HepG2 (cell line): ENCODE measurements around the gene PKLR. TPM values are rescaled to one million over a fixed set of nuclear protein-coding genes. Genes with fewer than 3 reads are reported as not detected.

Experiments
- ATAC-seq: fragments of 200-7000 bp; cut with Tn5 transposase; 3 replicates; pipeline ENCODE4 v1.9.1; 2020; ENCODE audit warnings: mild to moderate bottlenecking, moderate library complexity
- BruUV-seq: library from RNA; stranded (reverse); fragments of 400-500 nt; replicated peaks from 2 replicates; lab custom pipeline; 2021; lab: Mats Ljungman, UMichigan
- CTCF ChIA-PET: fragments of 300-600 bp; formaldehyde crosslinking; extraction: SDS; loops from one replicate; lab custom pipeline; 2021; ENCODE audit warnings: low total read pairs, inconsistent platforms, low intra/inter-chr PET ratio; lab: Yijun Ruan, JAX
- POLR2A ChIA-PET: fragments of 350-600 bp; sonication (Branson Sonifier 250); formaldehyde crosslinking; loops from one replicate; lab custom pipeline; 2020; ENCODE audit warnings: antibody characterized with exemption, inconsistent platforms; lab: Yijun Ruan, JAX
- DNase-seq: peaks from one replicate; pipeline ENCODE4 v3.0.0-alpha.2; 2015; ENCODE audit warnings: low spot score
- FAIRE-seq: peaks from 3 replicates; lab custom pipeline; 2011; peaks lifted over from hg19 to GRCh38; lab: Jason Lieb, UNC
- H2AFZ ChIP-seq: one replicate; pipeline ENCODE4 v1.6.1; 2011; ENCODE audit warnings: low read length, inconsistent platforms
- H3K27ac ChIP-seq: fragments of 300-600 bp; 3 replicates; pipeline ENCODE4 v1.8.0; 2011; ENCODE audit warnings: mixed run types, mild to moderate bottlenecking, mixed read lengths, low read length, inconsistent platforms; ENCODE audit not compliant: insufficient read depth; ENCODE audit errors: extremely low read length
- H3K27me3 ChIP-seq, 2 experiments: fragments of 200-600 bp in 1 of 2; 2 replicates in 1 of 2; 3 replicates in 1 of 2; pipeline versions ENCODE4 v1.6.0 to v1.8.0; 2011; ENCODE audit warnings: low read length in 2 of 2, mild to moderate bottlenecking in 2 of 2, moderate library complexity in 2 of 2, inconsistent platforms in 1 of 2; ENCODE audit not compliant: insufficient read depth in 2 of 2, control insufficient read depth in 1 of 2
- H3K36me3 ChIP-seq, 2 experiments: fragments of 200-600 bp in 1 of 2; replicated peaks in 1 of 2; 2 replicates in 1 of 2; 3 replicates in 1 of 2; pipeline versions ENCODE4 v1.5.1 to v1.8.0; 2011; ENCODE audit warnings: low read length in 2 of 2, inconsistent platforms in 1 of 2; ENCODE audit not compliant: insufficient read depth in 2 of 2, control insufficient read depth in 1 of 2
- H3K4me1 ChIP-seq: 2 replicates; pipeline ENCODE4 v1.5.1; 2012; ENCODE audit warnings: low read length, inconsistent platforms; ENCODE audit not compliant: insufficient read depth
- H3K4me2 ChIP-seq: 2 replicates; pipeline ENCODE4 v1.6.0; 2011; ENCODE audit warnings: low read depth, low read length, inconsistent platforms
- H3K4me3 ChIP-seq, 3 experiments: fragments of 200-600 bp in 1 of 3; sonication (generic), shearing (Covaris generic) in 1 of 3; replicated peaks in 1 of 3; 2 replicates each; pipeline ENCODE4 v1.5.1; 2011 to 2016; ENCODE audit warnings: low read length in 3 of 3, inconsistent platforms in 2 of 3, low read depth in 2 of 3, mild to moderate bottlenecking in 2 of 3, control low read depth in 1 of 3, mixed read lengths in 1 of 3; ENCODE audit not compliant: insufficient read depth in 1 of 3
- H3K79me2 ChIP-seq: one replicate; pipeline ENCODE4 v1.6.1; 2011; ENCODE audit warnings: low read length, inconsistent platforms; ENCODE audit not compliant: insufficient read depth
- H3K9ac ChIP-seq: 2 replicates; pipeline ENCODE4 v1.6.0; 2011; ENCODE audit warnings: mild to moderate bottlenecking, low read depth, low read length, inconsistent platforms; ENCODE audit not compliant: insufficient read depth
- H3K9me3 ChIP-seq: 2 replicates; pipeline ENCODE4 v1.5.1; 2012; ENCODE audit warnings: mild to moderate bottlenecking, low read length
- H4K20me1 ChIP-seq: 2 replicates; pipeline ENCODE4 v1.6.0; 2011; ENCODE audit warnings: inconsistent platforms, mild to moderate bottlenecking, low read length, moderate library complexity; ENCODE audit not compliant: insufficient read depth
- ARNTL ChIP-seq: sonication (generic); formaldehyde crosslinking; IDR thresholded peaks from 2 replicates; pipeline ENCODE4 v1.4.0; 2020; ENCODE audit warnings: mild to moderate bottlenecking, missing genetic modification reagents
- BORCS8-MEF2B ChIP-seq: sonication (generic); formaldehyde crosslinking; IDR thresholded peaks from 2 replicates; pipeline ENCODE4 v1.8.0; 2022; ENCODE audit warnings: mild to moderate bottlenecking, missing genetic modification reagents
- CC2D1A ChIP-seq: sonication (generic); formaldehyde crosslinking; IDR thresholded peaks from 2 replicates; pipeline ENCODE4 v1.8.1; 2023; ENCODE audit warnings: mild to moderate bottlenecking, missing genetic modification reagents
- CTCF ChIP-seq: sonication (generic); formaldehyde crosslinking; IDR thresholded peaks from 2 replicates; pipeline ENCODE4 v1.5.0; 2020; ENCODE audit warnings: mild to moderate bottlenecking, missing genetic modification reagents, moderate library complexity
- GATAD2A ChIP-seq: IDR thresholded peaks from 2 replicates; pipeline ENCODE4 v1.6.1; 2016
- MXD1 ChIP-seq: sonication (generic); formaldehyde crosslinking; IDR thresholded peaks from 2 replicates; pipeline ENCODE4 v1.4.0; 2020; ENCODE audit warnings: mild to moderate bottlenecking, missing genetic modification reagents
- PAWR ChIP-seq: sonication (generic); formaldehyde crosslinking; IDR thresholded peaks from 2 replicates; pipeline ENCODE4 v1.4.0; 2020; ENCODE audit warnings: missing genetic modification reagents, mild to moderate bottlenecking, borderline replicate concordance
- PREB ChIP-seq: sonication (generic); formaldehyde crosslinking; IDR thresholded peaks from 2 replicates; pipeline ENCODE4 v1.4.0; 2020; ENCODE audit warnings: missing genetic modification reagents
- RXRA ChIP-seq: sonication (generic); formaldehyde crosslinking; IDR thresholded peaks from 2 replicates; pipeline ENCODE4 v1.5.1; 2020; ENCODE audit warnings: missing genetic modification reagents
- SMARCE1 ChIP-seq: fragments of 450-650 bp; IDR thresholded peaks from 2 replicates; pipeline ENCODE4 v1.6.1; 2017; ENCODE audit warnings: borderline replicate concordance
- TAF15 ChIP-seq: fragments of 200-400 bp; formaldehyde crosslinking; IDR thresholded peaks from one replicate; pipeline ENCODE4 v1.6.1; 2018; ENCODE audit warnings: mild to moderate bottlenecking, low read depth, low read length; ENCODE audit not compliant: poor library complexity, severe bottlenecking
- ZMYM4 ChIP-seq: sonication (generic); formaldehyde crosslinking; IDR thresholded peaks from 2 replicates; pipeline ENCODE4 v1.8.1; 2023; ENCODE audit warnings: mild to moderate bottlenecking, missing genetic modification reagents
- ZNF572 ChIP-seq: sonication (generic); formaldehyde crosslinking; IDR thresholded peaks from 2 replicates; pipeline ENCODE4 v1.5.1; 2020; ENCODE audit warnings: mild to moderate bottlenecking, missing genetic modification reagents
- ZNF615 ChIP-seq: sonication (generic); formaldehyde crosslinking; IDR thresholded peaks from 2 replicates; pipeline ENCODE4 v1.5.0; 2020; ENCODE audit warnings: mild to moderate bottlenecking, missing genetic modification reagents, borderline replicate concordance
- ZNF687 ChIP-seq: sonication (generic); formaldehyde crosslinking; IDR thresholded peaks from 2 replicates; pipeline ENCODE4 v1.5.1; 2020; ENCODE audit warnings: mild to moderate bottlenecking, missing genetic modification reagents, moderate library complexity
- WGBS: methylation state at CpG from one replicate; pipeline ENCODE4 v1.1.6; 2017; ENCODE audit warnings: low lambda C conversion rate; 5-methylcytosine and 5-hydroxymethylcytosine counted together
- in situ Hi-C: cut with HindIII; loops from 2 replicates; pipeline ENCODE4 v1.10.0; 2017; ENCODE audit warnings: low pct_unique_long_range_greater_than_20kb; ENCODE audit not compliant: extremely low pct_ligation_motif_present
- intact Hi-C: fragments of 100-400 bp; cut with micrococcal nuclease; formaldehyde crosslinking; loops from one replicate; pipeline ENCODE4 v1.10.0; 2022; ENCODE audit not compliant: unreplicated experiment
- polyA plus RNA-seq, 8 experiments: library from polyadenylated mRNA; depleted of rRNA in 3 of 8; stranded (reverse) in 7 of 8; unstranded in 1 of 8; fragments of >200 nt; fragmentation: Illumina TruSeq in 4 of 8; extraction: Trizol in 4 of 8; gene quantifications; 2 replicates each; pipeline versions ENCODE4 v1.2.1 to v1.2.3, GENCODE V29; 2011 to 2016; ENCODE audit warnings: low read depth in 4 of 8, missing spikeins in 1 of 8, mixed read lengths in 1 of 8; ENCODE audit not compliant: insufficient read depth in 1 of 8
- total RNA-seq, 5 experiments: library from RNA; depleted of rRNA; stranded (reverse); fragments of >200 nt; fragmentation: Illumina TruSeq; extraction: Trizol; gene quantifications; 2 replicates each; pipeline ENCODE4 v1.2.3, GENCODE V29; 2016; ENCODE audit warnings: low read depth in 1 of 5
- TF ChIP-seq, protein P1 (sequence below): sonication (generic); formaldehyde crosslinking; IDR thresholded peaks from 2 replicates; pipeline ENCODE4 v1.4.0; 2020; ENCODE audit warnings: missing genetic modification reagents
- TF ChIP-seq, protein P2 (sequence below): IDR thresholded peaks from 2 replicates; pipeline ENCODE4 v1.6.1; 2016; ENCODE audit warnings: missing genetic modification reagents, missing compliant biosample characterization

The PKLR gene
- total and polyA plus RNA-seq, 2 of the 13 experiments (the other 11 are each of a cell fraction or from before 2014, with no cell fraction given) = 10.3 to 29.3 TPM

GRCh38 chr1:155285631-155286044 is 15.6 kb downstream of the PKLR start:
- no TSS peak for BruUV-seq
- Histone ChIP-seq H4K20me1 (no peaks in the 10 kb centered on the region), H3K79me2 (no peaks in the 10 kb centered on the region), H3K9ac (no peak overlapping the region), H3K36me3 (no peaks in the 10 kb centered on the region; a peak in 1 of 5 replicates), H3K4me1 (peaks cover 40% of the 10 kb centered on the region), H3K9me3 (no peaks in the 10 kb centered on the region), H3K4me2 (peak overlapping the region; percentile 58), H3K27ac (peak overlapping the region; percentile 73), H3K27me3 (no peaks in the 10 kb centered on the region), H2AFZ (no peak overlapping the region), H3K4me3 (peak overlapping the region in 1 of 3 experiments; percentile 30; a peak in 2 of 6 replicates)
- WGBS = 80% methylated on average over 5 of the region's 18 CpGs
- peak; percentile 4 for FAIRE-seq
- no peak for DNase-seq
- CTCF ChIA-PET = no interaction called here
- in situ Hi-C loops (no loop called here), intact Hi-C loops (no loop called here)
- POLR2A ChIA-PET = interaction anchor here (1.0 to 2.3 kb wide), 6 partner anchors 13 to 38 kb away, joined by 3 to 21 read pairs (median 10); partner anchors contain the start of genes CLK2, FDPS, PKLR and SCAMP3
- ATAC-seq = peak; percentile 53
- no peak for TF ChIP-seq CC2D1A (CRISPR knock-in tag)
- peak; percentile 73 for TF ChIP-seq ZNF572 (CRISPR knock-in tag)
- TF ChIP-seq, protein P1, sequence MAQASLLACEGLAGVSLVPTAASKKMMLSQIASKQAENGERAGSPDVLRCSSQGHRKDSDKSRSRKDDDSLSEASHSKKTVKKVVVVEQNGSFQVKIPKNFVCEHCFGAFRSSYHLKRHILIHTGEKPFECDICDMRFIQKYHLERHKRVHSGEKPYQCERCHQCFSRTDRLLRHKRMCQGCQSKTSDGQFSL = no peak
- no peak for TF ChIP-seq PAWR
- TF ChIP-seq TAF15 = no peak
- TF ChIP-seq RXRA = peak; percentile 93
- TF ChIP-seq GATAD2A (CRISPR knock-in tag) = peak; percentile 38; the same call in 1 of the 2 replicates
- peak; percentile 93 for TF ChIP-seq ZNF687 (CRISPR knock-in tag)
- TF ChIP-seq ARNTL (CRISPR knock-in tag) = no peak
- TF ChIP-seq CTCF (CRISPR knock-in tag) = no peak
- TF ChIP-seq, protein P2, sequence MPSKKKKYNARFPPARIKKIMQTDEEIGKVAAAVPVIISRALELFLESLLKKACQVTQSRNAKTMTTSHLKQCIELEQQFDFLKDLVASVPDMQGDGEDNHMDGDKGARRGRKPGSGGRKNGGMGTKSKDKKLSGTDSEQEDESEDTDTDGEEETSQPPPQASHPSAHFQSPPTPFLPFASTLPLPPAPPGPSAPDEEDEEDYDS (CRISPR knock-in tag) = no peak
- no peak for TF ChIP-seq ZNF615 (CRISPR knock-in tag)
- TF ChIP-seq MXD1 (CRISPR knock-in tag) = no peak
- no peak for TF ChIP-seq PREB (CRISPR knock-in tag)
- TF ChIP-seq BORCS8-MEF2B (CRISPR knock-in tag) = no peak
- no peak for TF ChIP-seq SMARCE1
- TF ChIP-seq ZMYM4 (CRISPR knock-in tag) = peak; percentile 52; the same call in 1 of the 2 replicates
